ENCODE results near the gene IMMT. TPM values are rescaled to one million over a fixed set of nuclear protein-coding genes. Genes with fewer than 3 reads are reported as not detected.

The IMMT gene
- total and polyA plus RNA-seq, 2 experiments from 2014 or later, result 107 to 196 TPM

GRCh38 chr2:86143926-86144685, 51.2 kb downstream of the IMMT start:
- peak overlapping the region; percentile 71 for H3K27ac ChIP-seq
- DNase-seq (ENCODE audit: low read depth in 1 of 2, low spot score in 1 of 2), result no peak
- H3K4me1 ChIP-seq (ENCODE audit: low read depth), result no peaks in the 10 kb centered on the region
- H3K27me3 ChIP-seq, result no peaks in the 10 kb centered on the region
- peaks cover 66% of the 10 kb centered on the region for H3K36me3 ChIP-seq
- H3K4me3 ChIP-seq, result no peak overlapping the region
- TF ChIP-seq CTCF (IDR thresholded peaks at IDR 0.05; ENCODE audit: low read depth, low read length), result no peak
- H3K9me3 ChIP-seq (ENCODE audit: low read depth), result no peaks in the 10 kb centered on the region

- no peaks in the 10 kb centered on the region for H3K9me3 ChIP-seq (ENCODE audit: low read depth)
- DNase-seq (ENCODE audit: low read depth in 1 of 2, low spot score in 1 of 2), result peak in 1 of 2 donors; percentile 11
- no peak for TF ChIP-seq CTCF (IDR thresholded peaks at IDR 0.05; ENCODE audit: low read depth, low read length)
- H3K4me1 ChIP-seq (ENCODE audit: low read depth), result no peaks in the 10 kb centered on the region
- H3K27ac ChIP-seq, result no peak overlapping the region
- H3K36me3 ChIP-seq, result peaks cover 67% of the 10 kb centered on the region
- H3K27me3 ChIP-seq, result no peaks in the 10 kb centered on the region
- H3K4me3 ChIP-seq, result no peak overlapping the region
These were observed 52.0 kb downstream of the IMMT start for GRCh38 chr2:86143307-86143706.

GRCh38 chr2:86142436-86143257, 52.6 kb downstream of the IMMT start:
- no peak overlapping the region for H3K4me3 ChIP-seq
- no peak for DNase-seq (ENCODE audit: low read depth in 1 of 2, low spot score in 1 of 2)
- no peaks in the 10 kb centered on the region for H3K27me3 ChIP-seq
- no peak for TF ChIP-seq CTCF (IDR thresholded peaks at IDR 0.05; ENCODE audit: low read depth, low read length)
- H3K27ac ChIP-seq, result peak overlapping the region; percentile 54
- H3K4me1 ChIP-seq (ENCODE audit: low read depth), result no peaks in the 10 kb centered on the region
- H3K9me3 ChIP-seq (ENCODE audit: low read depth), result no peaks in the 10 kb centered on the region
- peaks cover 67% of the 10 kb centered on the region for H3K36me3 ChIP-seq

GRCh38 chr2:86140969-86141392, 54.3 kb downstream of the IMMT start:
- no peak for TF ChIP-seq CTCF (IDR thresholded peaks at IDR 0.05; ENCODE audit: low read depth, low read length)
- no peaks in the 10 kb centered on the region for H3K9me3 ChIP-seq (ENCODE audit: low read depth)
- no peaks in the 10 kb centered on the region for H3K27me3 ChIP-seq
- peaks cover 67% of the 10 kb centered on the region for H3K36me3 ChIP-seq
- H3K27ac ChIP-seq, result peak overlapping the region; percentile 77
- peak; percentile 6 to 8 for DNase-seq (ENCODE audit: low read depth in 1 of 2, low spot score in 1 of 2)
- no peaks in the 10 kb centered on the region for H3K4me1 ChIP-seq (ENCODE audit: low read depth)
- H3K4me3 ChIP-seq, result no peak overlapping the region

- H3K27ac ChIP-seq, result peak overlapping the region; percentile 77
- H3K36me3 ChIP-seq, result peaks cover 68% of the 10 kb centered on the region
- no peak for TF ChIP-seq CTCF (IDR thresholded peaks at IDR 0.05; ENCODE audit: low read depth, low read length)
- H3K9me3 ChIP-seq (ENCODE audit: low read depth), result no peaks in the 10 kb centered on the region
- H3K27me3 ChIP-seq, result no peaks in the 10 kb centered on the region
- H3K4me1 ChIP-seq (ENCODE audit: low read depth), result no peaks in the 10 kb centered on the region
- H3K4me3 ChIP-seq, result no peak overlapping the region
- no peak for DNase-seq (ENCODE audit: low read depth in 1 of 2, low spot score in 1 of 2)
These were observed 55.3 kb downstream of the IMMT start for GRCh38 chr2:86139981-86140380.

Data from cardiac muscle cell (in vitro differentiated cells and primary cell).